ENCODE data around the gene XIRP1.

XIRP1 gene

DNA sequence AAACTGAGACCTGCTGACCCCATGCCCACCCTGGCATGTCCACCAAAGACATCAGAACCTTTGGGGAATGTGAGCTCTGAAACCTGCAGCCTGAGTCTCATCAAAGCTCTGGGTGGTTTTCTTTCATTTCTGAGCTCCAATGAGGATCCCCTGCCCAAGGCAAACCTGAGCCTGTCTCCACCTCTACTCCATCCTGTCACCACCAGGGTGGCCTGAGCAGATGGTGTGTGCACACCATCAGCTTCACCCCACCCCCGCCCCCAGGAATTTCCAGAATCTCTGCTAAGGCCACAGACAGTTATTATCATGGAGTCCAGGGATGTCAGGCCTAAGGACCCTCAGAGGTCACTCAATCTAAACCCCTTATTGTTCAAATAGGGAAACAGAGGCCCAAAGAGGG, 1.3 kb downstream of the XIRP1 start:
- Histone ChIP-seq H3K9ac (ENCODE audit: low read length) (no peak overlapping the region), H3K4me1 (ENCODE audit: control insufficient read depth, insufficient read depth, low read length) (no peaks in the 10 kb centered on the region), H3K9me3 (ENCODE audit: control insufficient read depth, low read length) (no peaks in the 10 kb centered on the region), H3K4me3 (ENCODE audit: low read length) (no peak overlapping the region), H3K27me3 (replicated peaks; ENCODE audit: control insufficient read depth, insufficient read depth, low read length) (peaks cover under 1% of the 10 kb centered on the region), H3K36me3 (ENCODE audit: control insufficient read depth, insufficient read depth, low read length, severe bottlenecking) (no peaks in the 10 kb centered on the region)
- DNase-seq (ENCODE audit: low read depth): no peak

- Histone ChIP-seq H3K36me3 (ENCODE audit: control insufficient read depth, insufficient read depth, low read length, severe bottlenecking) (no peaks in the 10 kb centered on the region), H3K9me3 (ENCODE audit: control insufficient read depth, low read length) (no peaks in the 10 kb centered on the region), H3K4me3 (ENCODE audit: low read length) (no peak overlapping the region), H3K9ac (ENCODE audit: low read length) (no peak overlapping the region), H3K27me3 (replicated peaks; ENCODE audit: control insufficient read depth, insufficient read depth, low read length) (no peaks in the 10 kb centered on the region), H3K4me1 (ENCODE audit: control insufficient read depth, insufficient read depth, low read length) (no peaks in the 10 kb centered on the region)
- DNase-seq (ENCODE audit: low read depth): no peak
These were observed 1.9 kb downstream of the XIRP1 start for GRCh38 chr3:39190281-39191025.

- Histone ChIP-seq H3K4me3 (ENCODE audit: low read length) (no peak overlapping the region), H3K4me1 (ENCODE audit: control insufficient read depth, insufficient read depth, low read length) (peaks cover under 1% of the 10 kb centered on the region), H3K9ac (ENCODE audit: low read length) (no peak overlapping the region), H3K36me3 (ENCODE audit: control insufficient read depth, insufficient read depth, low read length, severe bottlenecking) (no peaks in the 10 kb centered on the region), H3K9me3 (ENCODE audit: control insufficient read depth, low read length) (no peaks in the 10 kb centered on the region), H3K27me3 (replicated peaks; ENCODE audit: control insufficient read depth, insufficient read depth, low read length) (no peaks in the 10 kb centered on the region)
- DNase-seq (ENCODE audit: low read depth): peak; percentile 78
These were observed 2.5 kb downstream of the XIRP1 start for GRCh38 chr3:39189959-39190269.

GRCh38 chr3:39189150-39189958, 3.0 kb downstream of the XIRP1 start:
- DNase-seq (ENCODE audit: low read depth): no peak
- Histone ChIP-seq H3K9ac (ENCODE audit: low read length) (no peak overlapping the region), H3K4me1 (ENCODE audit: control insufficient read depth, insufficient read depth, low read length) (peaks cover 6% of the 10 kb centered on the region), H3K27me3 (replicated peaks; ENCODE audit: control insufficient read depth, insufficient read depth, low read length) (no peaks in the 10 kb centered on the region), H3K36me3 (ENCODE audit: control insufficient read depth, insufficient read depth, low read length, severe bottlenecking) (no peaks in the 10 kb centered on the region), H3K4me3 (ENCODE audit: low read length) (no peak overlapping the region), H3K9me3 (ENCODE audit: control insufficient read depth, low read length) (no peaks in the 10 kb centered on the region)

DNA sequence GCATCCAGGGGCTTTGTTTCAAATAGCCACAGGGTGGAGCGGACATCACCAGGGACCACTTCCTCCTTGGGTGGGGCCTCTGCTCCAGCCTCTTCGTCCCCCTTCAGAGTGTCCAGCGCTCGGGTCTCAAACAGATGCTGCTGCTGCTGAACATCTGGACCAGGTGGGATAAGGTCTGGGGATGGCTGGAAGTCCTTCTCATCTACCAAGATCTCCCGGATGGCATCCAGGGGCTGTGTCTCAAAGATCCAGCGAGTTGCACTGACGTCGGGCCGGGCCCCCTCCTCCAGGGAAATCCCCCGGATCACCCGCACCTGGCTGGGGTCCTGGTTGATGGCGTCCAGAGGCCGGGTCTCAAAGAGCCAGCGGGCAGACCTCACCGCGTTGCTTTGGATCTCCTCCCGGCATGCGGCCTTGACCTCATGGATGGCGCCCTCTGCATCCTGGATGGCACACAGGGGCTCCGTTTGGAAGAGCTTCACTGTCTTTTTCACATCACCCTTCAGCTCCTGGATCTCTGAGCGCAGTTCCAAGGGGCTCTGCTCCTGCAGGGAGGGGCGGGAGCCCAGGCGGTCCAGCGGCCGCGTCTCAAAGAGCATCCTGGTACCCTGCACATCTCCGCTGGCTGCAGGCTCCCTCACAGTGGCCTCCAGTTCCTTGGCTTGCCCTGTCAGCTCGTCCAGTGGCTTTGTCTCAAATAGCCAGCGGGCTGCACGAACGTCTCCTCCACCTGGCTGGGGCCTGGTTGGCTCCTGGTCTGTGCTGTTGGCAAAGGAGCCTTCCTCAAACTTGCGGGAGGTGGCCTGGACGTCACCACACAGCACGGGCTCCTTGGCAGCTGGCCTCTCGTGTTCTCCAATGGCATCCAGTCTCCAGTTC, 3.9 kb downstream of the XIRP1 start:
- no peaks in the 10 kb centered on the region for H3K36me3 ChIP-seq (ENCODE audit: control insufficient read depth, insufficient read depth, low read length, severe bottlenecking)
- peaks cover 8% of the 10 kb centered on the region for H3K4me1 ChIP-seq (ENCODE audit: control insufficient read depth, insufficient read depth, low read length)
- no peaks in the 10 kb centered on the region for H3K9me3 ChIP-seq (ENCODE audit: control insufficient read depth, low read length)
- DNase-seq (ENCODE audit: low read depth): no peak
- H3K27me3 ChIP-seq (replicated peaks; ENCODE audit: control insufficient read depth, insufficient read depth, low read length): no peaks in the 10 kb centered on the region
- H3K4me3 ChIP-seq (ENCODE audit: low read length): no peak overlapping the region
- no peak overlapping the region for H3K9ac ChIP-seq (ENCODE audit: low read length)

- no peaks in the 10 kb centered on the region for H3K9me3 ChIP-seq (ENCODE audit: control insufficient read depth, low read length)
- H3K36me3 ChIP-seq (ENCODE audit: control insufficient read depth, insufficient read depth, low read length, severe bottlenecking): no peaks in the 10 kb centered on the region
- H3K4me1 ChIP-seq (ENCODE audit: control insufficient read depth, insufficient read depth, low read length): peaks cover 8% of the 10 kb centered on the region
- no peaks in the 10 kb centered on the region for H3K27me3 ChIP-seq (replicated peaks; ENCODE audit: control insufficient read depth, insufficient read depth, low read length)
- H3K4me3 ChIP-seq (ENCODE audit: low read length): no peak overlapping the region
- H3K9ac ChIP-seq (ENCODE audit: low read length): no peak overlapping the region
- DNase-seq (ENCODE audit: low read depth): no peak
These were observed 4.8 kb downstream of the XIRP1 start for GRCh38 chr3:39187372-39188155.

- Histone ChIP-seq H3K27me3 (replicated peaks; ENCODE audit: control insufficient read depth, insufficient read depth, low read length) (no peaks in the 10 kb centered on the region), H3K9me3 (ENCODE audit: control insufficient read depth, low read length) (no peaks in the 10 kb centered on the region), H3K4me1 (ENCODE audit: control insufficient read depth, insufficient read depth, low read length) (peaks cover 8% of the 10 kb centered on the region), H3K4me3 (ENCODE audit: low read length) (no peak overlapping the region), H3K9ac (ENCODE audit: low read length) (no peak overlapping the region), H3K36me3 (ENCODE audit: control insufficient read depth, insufficient read depth, low read length, severe bottlenecking) (no peaks in the 10 kb centered on the region)
- no peak for DNase-seq (ENCODE audit: low read depth)
These were observed 5.7 kb downstream of the XIRP1 start for GRCh38 chr3:39186692-39187151.

- Histone ChIP-seq H3K4me1 (ENCODE audit: control insufficient read depth, insufficient read depth, low read length) (peaks cover 8% of the 10 kb centered on the region), H3K4me3 (ENCODE audit: low read length) (no peak overlapping the region), H3K36me3 (ENCODE audit: control insufficient read depth, insufficient read depth, low read length, severe bottlenecking) (no peaks in the 10 kb centered on the region), H3K27me3 (replicated peaks; ENCODE audit: control insufficient read depth, insufficient read depth, low read length) (no peaks in the 10 kb centered on the region), H3K9ac (ENCODE audit: low read length) (no peak overlapping the region), H3K9me3 (ENCODE audit: control insufficient read depth, low read length) (no peaks in the 10 kb centered on the region)
- no peak for DNase-seq (ENCODE audit: low read depth)
These were observed 6.3 kb downstream of the XIRP1 start for GRCh38 chr3:39185959-39186691.

- no peaks in the 10 kb centered on the region for H3K27me3 ChIP-seq (replicated peaks; ENCODE audit: control insufficient read depth, insufficient read depth, low read length)
- H3K4me3 ChIP-seq (ENCODE audit: low read length): no peak overlapping the region
- H3K9me3 ChIP-seq (ENCODE audit: control insufficient read depth, low read length): no peaks in the 10 kb centered on the region
- no peak overlapping the region for H3K9ac ChIP-seq (ENCODE audit: low read length)
- H3K36me3 ChIP-seq (ENCODE audit: control insufficient read depth, insufficient read depth, low read length, severe bottlenecking): no peaks in the 10 kb centered on the region
- peaks cover 9% of the 10 kb centered on the region for H3K4me1 ChIP-seq (ENCODE audit: control insufficient read depth, insufficient read depth, low read length)
- DNase-seq (ENCODE audit: low read depth): no peak
These were observed 7.0 kb downstream of the XIRP1 start for GRCh38 chr3:39185326-39185958.

GRCh38 chr3:39184968-39185285, 7.5 kb downstream of the XIRP1 start:
- Histone ChIP-seq H3K9ac (ENCODE audit: low read length) (no peak overlapping the region), H3K4me1 (ENCODE audit: control insufficient read depth, insufficient read depth, low read length) (peaks cover 14% of the 10 kb centered on the region), H3K4me3 (ENCODE audit: low read length) (no peak overlapping the region), H3K36me3 (ENCODE audit: control insufficient read depth, insufficient read depth, low read length, severe bottlenecking) (no peaks in the 10 kb centered on the region), H3K27me3 (replicated peaks; ENCODE audit: control insufficient read depth, insufficient read depth, low read length) (no peaks in the 10 kb centered on the region), H3K9me3 (ENCODE audit: control insufficient read depth, low read length) (no peaks in the 10 kb centered on the region)
- DNase-seq (ENCODE audit: low read depth): no peak

Measured in adipocyte (in vitro differentiated cells).